Transverse colon (tissue), 1 donor: Measurements from ENCODE around the gene OSBPL6.

Source experiments
- EP300 ChIP-seq: sonication (generic); formaldehyde crosslinking; IDR thresholded peaks from one replicate; pipeline ENCODE4 v1.6.1; 2017; ENCODE audit warnings: antibody characterized with exemption, low read depth
- POLR2A ChIP-seq: fragments of 450-650 bp; IDR thresholded peaks from one replicate; pipeline ENCODE4 v1.6.1; 2016; ENCODE audit warnings: antibody characterized with exemption, mild to moderate bottlenecking, moderate library complexity

- TF ChIP-seq POLR2A (no peak), EP300 (no peak)
These were observed 35.6 kb downstream of the OSBPL6 start for GRCh38 chr2:178229927-178230326.
